HG03159 (cell line): ENCODE results near the gene FNBP1.

Experiments used
- ATAC-seq: cut with Tn5 transposase; IDR thresholded peaks from one replicate; pipeline ENCODE4 v1.9.1; 2021; ENCODE audit warnings: mild to moderate bottlenecking, moderate library complexity; ENCODE audit not compliant: unreplicated experiment

FNBP1 gene

GRCh38 chr9:129838707-129839259 lies 204.2 kb downstream of the FNBP1 start:
- ATAC-seq, result no peak
